NCI-H1092 treated with DMSO at 0.1 percent for 48 hours (cell line): ENCODE results near the gene IL17F.
A peak's percentile ranks its signal among the peaks of the same experiment; 100 is the strongest.

Experiments used
- DNase-seq: peaks from one replicate; lab custom pipeline; 2025; lab: John Stamatoyannopoulos, UW

IL17F gene

GRCh38 chr6:52244400-52244799 is at the start of gene IL17F:
Gene IL17F (minus strand): TSS chr6:52244500. CDS start chr6:52244429, 71 bp downstream.
- no peak for DNase-seq

GRCh38 chr6:52293067-52293466 is 48.8 kb upstream of the IL17F start:
- DNase-seq, result peak; percentile 49

DNA sequence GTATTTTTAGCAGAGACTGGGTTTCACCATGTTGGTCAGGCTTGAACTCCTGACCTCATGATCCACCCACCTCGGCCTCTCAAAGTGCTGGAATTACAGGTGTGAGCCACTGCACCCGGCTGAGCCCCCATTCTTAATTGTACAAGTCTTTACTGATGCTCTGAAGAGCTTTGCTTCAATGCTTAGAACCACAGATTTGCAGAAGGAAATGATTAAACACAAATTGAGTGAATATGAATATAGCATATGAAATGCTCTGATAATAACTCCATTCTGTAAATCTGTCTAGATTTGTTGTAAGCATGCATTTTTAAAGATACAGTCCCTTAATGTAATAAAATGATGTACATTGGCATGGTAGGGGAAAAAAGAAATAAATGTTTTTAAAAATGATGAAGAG is 44.5 kb upstream of the IL17F start:
- no peak for DNase-seq

- no peak for DNase-seq
Measured at GRCh38 chr6:52288216-52288615, 43.9 kb upstream of the IL17F start.

- peak; percentile 30 for DNase-seq
Measured at GRCh38 chr6:52286798-52287432, 42.6 kb upstream of the IL17F start.

GRCh38 chr6:52285177-52286068 is 41.1 kb upstream of the IL17F start:
- DNase-seq, result peak; percentile 46

DNA sequence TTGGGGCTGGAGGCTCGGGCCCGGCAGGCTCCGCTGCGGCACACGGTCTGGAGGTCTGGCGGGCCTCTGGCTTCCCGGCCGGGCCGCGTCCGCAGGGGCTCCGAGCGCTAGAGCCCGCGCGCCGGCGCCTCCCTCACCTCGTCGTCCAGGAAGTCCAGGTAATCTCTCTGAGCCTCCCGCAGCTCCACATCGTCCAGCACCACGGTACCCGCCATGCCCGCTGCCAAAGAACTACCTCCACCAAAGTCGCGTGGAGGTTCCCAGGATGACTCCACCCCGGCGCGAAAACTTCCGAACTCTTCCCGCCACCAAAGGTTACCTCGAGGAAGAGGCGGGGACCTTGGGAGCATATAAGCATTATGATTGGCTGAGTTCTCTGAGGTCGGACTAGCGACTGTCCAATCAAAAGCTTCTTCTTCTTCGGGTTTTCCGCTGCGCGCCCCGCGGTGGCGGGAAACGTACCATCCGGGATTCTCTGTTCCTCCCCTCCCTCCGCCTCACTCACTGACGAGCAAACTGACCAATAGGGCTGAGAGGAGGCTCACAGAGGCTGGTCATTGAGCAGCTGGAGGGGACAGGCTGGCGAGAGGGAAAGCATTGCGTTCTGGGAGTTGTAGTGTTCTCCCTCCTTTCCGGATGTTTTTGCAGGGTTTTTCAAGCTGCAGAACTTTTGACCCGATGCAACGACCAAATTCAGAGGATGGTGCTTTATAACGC is 40.3 kb upstream of the IL17F start, which contains the start of gene MCM3:
Gene MCM3 (minus strand): TSS at position 283 of the 717 bp plus-strand sequence. CDS start 68 bp downstream, at position 215.
- DNase-seq, result peak; percentile 98

DNA sequence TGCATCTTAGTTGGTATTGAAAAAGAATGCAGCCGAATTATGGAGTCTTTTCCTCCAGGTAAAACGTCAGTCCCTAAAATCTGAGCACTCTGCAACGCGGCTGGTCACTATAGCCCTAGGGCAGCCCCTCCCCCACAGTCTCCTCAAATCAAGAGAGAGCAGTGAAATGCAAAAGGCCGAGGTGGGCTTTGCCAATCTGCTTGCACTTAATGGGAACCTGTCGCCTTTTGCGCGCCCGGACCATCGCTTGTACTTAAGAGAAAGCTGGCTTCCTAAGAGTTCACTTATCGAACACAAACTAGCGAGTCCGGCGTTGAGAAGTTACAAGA is 39.8 kb upstream of the IL17F start:
- peak; percentile 26 for DNase-seq

- DNase-seq, result no peak
Measured at GRCh38 chr6:52283111-52283510, 38.8 kb upstream of the IL17F start.

- DNase-seq, result no peak
Measured at GRCh38 chr6:52276130-52276529, 31.8 kb upstream of the IL17F start.

- no peak for DNase-seq
Measured at GRCh38 chr6:52271852-52272460, 27.7 kb upstream of the IL17F start.

GRCh38 chr6:52263709-52264540 is 19.6 kb upstream of the IL17F start:
- DNase-seq, result peak; percentile 11

GRCh38 chr6:52262620-52263344 is 18.5 kb upstream of the IL17F start:
- DNase-seq, result no peak

- DNase-seq, result no peak
Measured at GRCh38 chr6:52261229-52261628, 16.9 kb upstream of the IL17F start.

GRCh38 chr6:52260634-52261033 is 16.3 kb upstream of the IL17F start:
- no peak for DNase-seq

DNA sequence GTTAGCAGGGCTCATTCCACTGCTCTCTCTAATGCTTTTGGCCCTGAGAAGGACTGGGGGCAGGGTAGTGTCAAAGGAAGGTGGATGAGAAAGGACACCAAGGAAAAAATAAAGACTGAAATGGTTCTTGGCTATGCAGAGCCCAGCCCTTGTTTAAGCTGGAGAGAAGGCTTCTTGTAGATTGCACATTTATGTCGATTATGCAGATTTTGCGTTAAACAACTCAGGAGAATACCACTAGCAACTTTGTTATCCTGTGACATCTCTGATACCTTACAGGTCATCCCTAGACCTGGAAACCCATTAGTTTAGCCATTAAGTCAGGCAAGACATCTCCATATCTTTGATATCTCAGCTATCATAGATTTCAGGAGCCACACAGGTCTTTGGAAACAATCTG is 11.1 kb upstream of the IL17F start:
- DNase-seq, result no peak

DNA sequence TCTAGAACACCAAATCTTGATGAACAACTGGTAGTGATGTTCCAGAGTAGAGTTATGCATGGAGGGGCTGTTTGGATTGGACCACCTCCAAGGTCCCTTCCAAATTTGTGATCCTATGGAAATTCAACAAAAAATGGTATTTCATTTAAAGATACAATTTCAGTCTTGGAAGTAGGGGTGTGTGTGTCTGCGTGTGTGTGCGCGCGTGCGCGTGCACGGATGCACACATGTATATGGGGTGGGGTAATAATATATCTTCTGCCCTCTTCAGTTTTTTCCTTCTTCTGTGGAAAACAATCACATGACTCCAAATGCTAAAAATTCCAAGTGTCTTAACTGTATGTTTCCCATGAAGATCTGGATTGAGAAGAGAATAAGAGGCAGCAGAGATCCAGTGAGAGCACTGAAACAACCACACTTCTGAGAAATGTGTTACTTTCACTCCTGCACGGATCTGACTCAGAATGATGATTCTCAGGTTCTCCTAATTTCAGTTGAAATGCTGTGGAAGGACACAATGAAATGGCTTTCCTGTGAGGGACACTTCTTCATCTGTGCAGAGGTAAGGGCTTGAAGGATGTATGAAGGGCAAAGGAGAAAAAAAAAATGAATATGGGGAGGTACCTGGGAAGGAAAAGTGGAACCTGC is 10.6 kb upstream of the IL17F start:
- no peak for DNase-seq

GRCh38 chr6:52253494-52253893 is 9.2 kb upstream of the IL17F start:
- DNase-seq, result no peak

- no peak for DNase-seq
Measured at GRCh38 chr6:52251113-52251512, 6.8 kb upstream of the IL17F start.

- no peak for DNase-seq
Measured at GRCh38 chr6:52249078-52249477, 4.8 kb upstream of the IL17F start.
